CD4-positive, alpha-beta T cell treated with Interleukin-21 for 1 hour (primary cell): ENCODE results near the gene SBSN.
A peak's percentile ranks its signal among the peaks of the same experiment; 100 is the strongest.

ENCODE experiments used
- DNase-seq: peaks from one replicate; pipeline ENCODE4 v3.0.0-alpha.2; 2020

Gene SBSN

GRCh38 chr19:35553385-35554000 lies 25.4 kb upstream of the SBSN start:
- no peak for DNase-seq

GRCh38 chr19:35552534-35553384 lies 24.6 kb upstream of the SBSN start:
- no peak for DNase-seq

- DNase-seq: no peak
These were observed 23.1 kb upstream of the SBSN start for GRCh38 chr19:35551091-35551810.

- DNase-seq: no peak
These were observed 21.9 kb upstream of the SBSN start for GRCh38 chr19:35549879-35550523.

DNA sequence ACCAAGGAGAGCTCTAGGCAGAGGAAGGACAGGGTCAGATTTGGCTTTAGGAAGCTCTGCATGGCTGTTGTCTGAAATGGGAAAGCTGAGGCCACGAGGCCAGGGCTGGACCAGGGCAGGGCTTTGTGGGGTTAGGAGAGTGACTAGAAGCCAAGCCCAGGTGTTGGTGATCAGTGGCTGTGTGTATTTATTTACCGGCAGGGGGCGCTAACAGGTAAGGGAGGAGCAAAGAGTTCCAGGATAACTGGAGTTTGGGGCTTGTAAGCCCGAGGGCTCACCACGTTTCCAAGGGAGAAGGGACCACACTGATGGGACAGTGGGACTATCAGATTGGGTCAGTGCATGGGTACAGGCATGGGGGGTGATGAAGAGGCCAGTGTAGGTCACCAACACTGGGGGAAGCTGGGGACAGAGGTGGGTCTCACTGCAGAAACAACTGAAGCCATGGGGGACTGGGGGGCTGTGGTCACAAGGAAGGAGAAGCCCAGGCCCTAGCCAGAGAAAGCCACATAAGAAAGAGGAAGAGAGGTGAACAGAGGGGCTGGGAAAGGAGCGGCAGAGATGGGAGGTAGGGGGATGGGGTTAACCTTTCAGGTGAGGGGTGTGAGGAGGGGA lies 21.2 kb upstream of the SBSN start:
- DNase-seq: peak; percentile 71

DNA sequence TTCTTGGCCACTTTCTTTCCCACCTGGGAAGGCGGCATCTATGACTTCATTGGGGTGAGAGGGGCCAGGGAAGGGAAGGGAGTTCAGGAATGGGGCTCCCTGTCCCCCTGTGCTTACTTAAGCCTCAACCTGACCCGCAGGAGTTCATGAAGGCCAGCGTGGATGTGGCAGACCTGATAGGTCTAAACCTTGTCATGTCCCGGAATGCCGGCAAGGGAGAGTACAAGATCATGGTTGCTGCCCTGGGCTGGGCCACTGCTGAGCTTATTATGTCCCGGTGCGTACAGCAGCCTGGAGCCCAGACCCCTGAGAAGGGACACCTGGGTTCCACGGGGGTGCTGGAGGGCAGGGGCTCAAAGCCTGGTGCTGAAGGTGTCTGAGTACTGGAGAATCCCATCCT lies 18.4 kb upstream of the SBSN start:
- no peak for DNase-seq

GRCh38 chr19:35545855-35546381 lies 17.8 kb upstream of the SBSN start:
- DNase-seq: peak; percentile 54

DNA sequence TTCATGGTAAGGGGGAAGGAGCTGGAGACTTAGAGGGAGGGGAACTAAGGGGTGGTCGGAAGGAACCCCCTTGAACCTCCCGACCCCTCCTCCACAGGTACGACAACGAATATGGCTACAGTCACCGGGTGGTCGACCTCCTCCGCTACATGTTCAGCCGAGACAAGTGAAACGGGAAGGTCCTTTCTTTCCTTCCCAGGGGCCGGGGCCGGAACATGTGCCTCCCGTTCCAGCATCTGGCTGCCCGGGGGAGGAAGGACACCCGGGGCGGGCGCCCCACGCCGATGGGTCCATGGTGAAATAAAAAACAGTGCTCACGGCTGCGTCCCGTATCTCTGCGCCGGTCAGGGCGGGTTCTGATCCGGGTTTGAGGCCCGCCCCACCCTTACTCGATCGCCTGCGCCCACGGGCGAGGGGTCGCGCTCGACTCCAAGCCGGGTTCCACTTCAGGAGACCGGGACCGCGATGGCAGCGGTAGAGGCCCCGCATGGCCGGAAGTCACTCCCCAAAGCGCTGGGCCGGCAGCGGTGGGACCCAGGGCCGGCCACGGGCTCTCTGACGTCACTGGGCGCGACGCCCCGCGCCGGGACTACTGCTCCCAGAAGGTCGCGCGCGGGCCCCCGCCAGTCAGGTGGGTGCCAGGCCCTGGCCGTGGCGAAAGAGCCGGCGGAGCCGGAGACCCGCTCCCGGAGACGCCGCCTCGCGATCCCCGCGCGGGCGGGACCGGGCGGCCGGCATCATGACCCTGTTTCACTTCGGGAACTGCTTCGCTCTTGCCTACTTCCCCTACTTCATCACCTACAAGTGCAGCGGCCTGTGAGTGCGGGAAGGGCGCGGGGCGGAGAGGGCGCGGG lies 17.1 kb upstream of the SBSN start, which contains the start of gene TMEM147:
Gene TMEM147, plus strand, starts transcription at position 626 of the 854 bp plus-strand sequence. Its CDS starts 114 bp downstream, at position 740.
- DNase-seq: peak; percentile 83

DNA sequence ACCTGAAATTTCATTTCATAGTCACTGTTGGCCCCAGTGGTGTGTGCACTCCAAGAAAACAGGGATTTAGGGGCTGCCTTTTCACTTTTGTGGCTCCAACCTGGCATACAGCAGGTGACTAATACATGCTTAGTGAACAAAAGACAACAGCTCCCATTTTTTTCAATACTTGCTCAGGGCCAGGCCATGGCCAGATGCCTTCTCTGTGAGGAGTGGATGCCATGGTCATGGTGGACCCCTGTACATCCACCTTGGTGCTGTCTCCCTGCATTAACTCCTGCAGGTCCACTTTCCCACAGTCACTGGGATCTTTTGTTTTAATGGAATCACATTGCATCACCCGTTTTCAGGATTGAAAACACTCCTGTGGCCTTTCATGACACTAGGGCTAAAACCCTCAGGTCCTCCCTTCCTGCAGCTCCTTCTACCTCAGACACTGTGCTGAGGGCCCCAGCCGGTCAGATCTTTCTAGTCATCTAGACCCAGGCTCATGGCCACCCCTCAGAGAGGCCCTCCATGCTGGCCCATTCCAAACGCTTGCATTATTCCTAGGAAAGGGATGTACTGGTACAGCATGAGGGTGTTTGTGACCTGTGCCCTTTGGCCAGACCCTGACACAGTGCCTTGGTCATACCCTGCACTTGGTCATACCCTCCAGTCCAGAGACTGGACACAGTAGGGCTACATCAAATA lies 16.1 kb upstream of the SBSN start:
- no peak for DNase-seq

DNA sequence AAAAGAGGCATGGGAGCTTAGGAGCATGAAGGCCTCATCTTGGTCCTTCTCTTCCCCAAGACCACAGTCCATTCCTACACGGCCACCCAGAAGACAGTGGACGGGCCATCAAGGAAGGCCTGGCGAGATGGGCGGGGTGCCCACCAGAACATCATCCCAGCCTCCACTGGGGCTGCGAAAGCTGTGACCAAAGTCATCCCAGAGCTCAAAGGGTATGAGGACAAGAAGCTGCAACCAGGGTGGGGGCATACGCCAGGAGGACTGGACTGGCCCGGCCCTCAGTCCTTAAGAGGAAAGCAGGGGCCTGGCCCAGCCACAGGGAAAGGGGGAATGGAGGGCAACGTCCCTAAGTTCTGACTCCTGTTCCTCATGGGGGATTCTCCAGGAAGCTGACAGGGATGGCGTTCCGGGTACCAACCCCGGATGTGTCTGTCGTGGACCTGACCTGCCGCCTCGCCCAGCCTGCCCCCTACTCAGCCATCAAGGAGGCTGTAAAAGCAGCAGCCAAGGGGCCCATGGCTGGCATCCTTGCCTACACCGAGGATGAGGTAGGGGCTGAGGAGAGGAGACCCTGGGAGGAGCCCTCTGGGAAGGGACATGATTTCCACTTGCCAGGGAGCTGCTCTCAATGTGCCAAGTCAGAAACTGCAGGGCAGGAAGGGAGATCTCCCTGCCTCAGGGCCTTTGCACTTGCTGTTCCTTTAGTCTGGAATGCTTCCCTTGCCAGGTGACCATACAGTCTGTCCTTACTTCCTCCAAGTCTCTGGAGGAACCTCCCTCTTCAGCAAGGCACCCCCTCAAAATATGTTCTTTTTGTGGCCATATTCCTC lies 15.4 kb upstream of the SBSN start:
- DNase-seq: no peak

- DNase-seq: no peak
These were observed 14.1 kb upstream of the SBSN start for GRCh38 chr19:35542209-35542608.

- DNase-seq: no peak
These were observed 12.3 kb upstream of the SBSN start for GRCh38 chr19:35540356-35540927.

DNA sequence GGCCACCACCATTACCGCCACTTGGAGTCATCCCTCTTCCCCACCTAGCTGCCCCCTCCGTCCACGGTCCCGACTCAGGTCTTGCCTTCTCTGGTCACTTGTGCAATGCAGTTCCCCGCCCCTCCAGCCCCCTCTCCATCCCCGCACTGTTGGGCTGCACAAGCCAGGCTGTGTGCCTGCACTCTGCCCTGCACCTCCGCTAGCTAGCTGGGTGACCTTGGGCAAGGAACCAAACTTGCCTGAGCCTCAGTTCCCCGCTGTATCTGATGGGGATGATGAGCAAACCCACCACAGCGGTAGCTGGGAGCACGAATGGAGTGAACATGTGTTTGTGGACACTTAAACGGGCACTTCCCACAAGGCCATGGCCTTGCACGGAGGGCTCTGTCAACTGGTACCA lies 11.7 kb upstream of the SBSN start:
- no peak for DNase-seq

- DNase-seq: no peak
These were observed 11.2 kb upstream of the SBSN start for GRCh38 chr19:35539314-35539713.

DNA sequence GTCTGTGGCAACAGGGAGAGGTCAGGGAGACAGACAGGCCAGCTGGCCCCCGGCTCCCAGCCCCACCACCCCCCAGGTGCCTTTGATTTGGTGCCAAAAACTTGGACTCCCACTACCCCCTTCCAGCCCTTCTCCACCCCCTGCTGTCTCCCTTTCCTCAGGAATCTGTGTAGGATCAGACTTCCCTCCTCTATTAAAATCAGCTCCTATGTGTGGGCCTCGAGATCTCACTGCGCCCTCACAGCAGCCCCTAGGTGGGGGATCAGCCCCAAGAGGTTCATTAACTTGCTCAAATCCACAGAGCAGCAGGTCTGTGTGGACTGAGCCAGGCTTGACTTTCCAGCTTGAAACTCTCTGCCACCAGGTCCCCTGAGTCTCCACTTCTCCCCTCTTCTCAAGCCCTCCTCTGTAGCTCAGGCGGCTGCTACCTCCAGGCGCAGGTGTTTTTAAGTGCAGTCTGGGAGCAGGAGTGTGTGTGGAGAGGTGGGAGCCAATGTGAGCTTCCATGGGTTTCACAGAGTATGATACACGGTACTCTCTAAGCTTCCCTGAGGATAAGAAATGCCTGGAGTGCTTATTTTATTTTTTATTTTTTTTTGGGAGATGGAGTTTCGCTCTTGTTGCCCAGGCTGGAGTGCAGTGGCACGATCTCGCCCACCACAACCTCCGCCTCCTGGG lies 6.8 kb upstream of the SBSN start:
- DNase-seq: no peak

- DNase-seq: peak; percentile 52
These were observed 5.8 kb upstream of the SBSN start for GRCh38 chr19:35533822-35534392.

DNA sequence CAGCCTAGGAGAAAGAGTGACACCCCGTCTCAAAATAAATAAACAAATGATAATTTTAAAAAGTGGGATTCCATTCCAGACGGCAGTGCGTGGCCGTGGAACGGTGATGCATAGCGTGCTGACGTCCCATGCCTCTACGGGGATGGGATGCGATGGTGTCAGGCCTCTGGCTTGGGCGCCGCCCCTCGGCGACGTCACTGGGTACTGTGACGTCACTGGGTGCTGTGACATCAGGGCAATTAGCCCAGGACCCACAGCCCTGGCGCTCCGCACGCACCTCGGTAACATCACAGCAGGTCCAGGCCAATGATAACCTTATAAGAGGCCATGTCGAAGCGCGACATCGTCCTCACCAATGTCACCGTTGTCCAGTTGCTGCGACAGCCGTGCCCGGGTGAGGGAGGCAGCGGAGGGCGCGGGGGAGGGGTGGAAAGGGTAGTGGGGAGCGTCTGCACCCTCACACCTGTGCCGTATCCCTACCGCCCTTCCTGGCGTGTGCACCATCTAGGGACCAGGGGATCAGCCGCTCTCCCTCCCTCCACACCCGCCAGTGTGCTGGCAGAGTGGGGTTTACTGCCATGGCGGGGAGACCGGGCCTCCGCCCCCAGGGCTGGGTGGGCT lies 5.2 kb upstream of the SBSN start, which contains the start of gene GAPDHS:
Gene GAPDHS, plus strand, starts transcription at position 256 of the 621 bp plus-strand sequence. Its CDS starts 72 bp downstream, at position 328.
- no peak for DNase-seq

DNA sequence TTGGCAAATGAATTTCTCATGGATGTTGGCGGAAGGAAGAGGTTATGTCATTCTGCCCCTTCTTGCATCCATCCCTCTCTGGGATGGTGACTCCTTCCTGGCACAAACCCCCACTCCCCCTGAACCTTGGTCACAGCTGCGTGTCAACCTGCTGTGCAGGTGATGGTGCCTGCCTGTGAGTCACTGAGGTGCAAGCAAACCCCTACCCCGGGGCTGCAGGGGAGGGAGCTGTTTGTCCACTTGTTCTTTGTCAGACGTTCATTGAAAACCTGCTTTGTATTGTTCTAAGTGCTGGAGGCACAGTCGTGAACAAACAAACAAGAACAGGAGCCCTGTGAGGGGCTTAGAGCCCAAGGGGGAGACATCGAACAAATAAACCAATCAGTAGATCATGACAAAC lies 3.2 kb upstream of the SBSN start:
- no peak for DNase-seq
